IMR-90 (cell line): ENCODE results near the gene NFIA. TPM values are rescaled to one million over a fixed set of nuclear protein-coding genes. Genes with fewer than 3 reads are reported as not detected.

Experiments used
- ATAC-seq: fragments of 200-7000 bp; cut with Tn5 transposase; 2 replicates; pipeline ENCODE4 v1.9.1; 2020; ENCODE audit warnings: low read depth, mild to moderate bottlenecking, moderate library complexity
- BruUV-seq: library from RNA; stranded (reverse); fragments of 400-500 nt; replicated peaks from 2 replicates; lab custom pipeline; 2021; lab: Mats Ljungman, UMichigan
- CTCF ChIA-PET: fragments of 300-600 bp; formaldehyde crosslinking; extraction: SDS; loops from one replicate; lab custom pipeline; 2021; ENCODE audit warnings: antibody characterized with exemption; lab: Yijun Ruan, JAX
- POLR2A ChIA-PET: fragments of 300-600 bp; sonication (Branson Sonifier 250); formaldehyde crosslinking; loops from one replicate; lab custom pipeline; 2022; ENCODE audit warnings: antibody characterized with exemption; ENCODE audit not compliant: unreplicated experiment; lab: Charles Lee
- DNase-seq: peaks from one replicate; pipeline ENCODE4 v3.0.0; 2013
- H2AFZ ChIP-seq: replicated peaks from 2 replicates; pipeline ENCODE3; 2013; ENCODE audit warnings: low read length, mild to moderate bottlenecking; ENCODE audit not compliant: poor library complexity
- H2AK5ac ChIP-seq: 2 replicates; pipeline ENCODE4 v1.6.1; 2013; ENCODE audit warnings: low read depth, low read length, inconsistent platforms
- H2AK9ac ChIP-seq: replicated peaks from 2 replicates; pipeline ENCODE3; 2013; ENCODE audit warnings: mild to moderate bottlenecking, low read depth, low read length, moderate library complexity; ENCODE audit not compliant: poor library complexity
- H2BK120ac ChIP-seq: 2 replicates; pipeline ENCODE4 v1.6.1; 2013; ENCODE audit warnings: low read depth, low read length, inconsistent platforms
- H2BK15ac ChIP-seq: 3 replicates; pipeline ENCODE4 v1.6.1; 2013; ENCODE audit warnings: low read depth, low read length, inconsistent platforms
- H2BK20ac ChIP-seq: 2 replicates; pipeline ENCODE4 v1.6.1; 2013; ENCODE audit warnings: low read depth, mild to moderate bottlenecking, inconsistent platforms, low read length, moderate library complexity
- H2BK5ac ChIP-seq: 2 replicates; pipeline ENCODE4 v1.6.1; 2013; ENCODE audit warnings: mild to moderate bottlenecking, low read depth, low read length, inconsistent platforms; ENCODE audit not compliant: poor library complexity, severe bottlenecking
- H3K14ac ChIP-seq: replicated peaks from 2 replicates; pipeline ENCODE4 v1.6.1; 2013; ENCODE audit warnings: low read depth, low read length, inconsistent platforms
- H3K18ac ChIP-seq: 2 replicates; pipeline ENCODE4 v1.6.1; 2013; ENCODE audit warnings: low read depth, low read length, control low read depth
- H3K23ac ChIP-seq: 2 replicates; pipeline ENCODE4 v1.6.1; 2013; ENCODE audit warnings: low read depth, low read length, inconsistent platforms
- H3K27ac ChIP-seq: 2 replicates; pipeline ENCODE4 v1.5.1; 2013; ENCODE audit warnings: mild to moderate bottlenecking, control low read depth, low read length; ENCODE audit not compliant: insufficient read depth
- H3K27me3 ChIP-seq: 2 replicates; pipeline ENCODE4 v1.6.1; 2013; ENCODE audit warnings: low read length; ENCODE audit not compliant: control insufficient read depth, insufficient read depth
- H3K36me3 ChIP-seq: 2 replicates; pipeline ENCODE4 v1.6.1; 2013; ENCODE audit warnings: low read length, mixed read lengths; ENCODE audit not compliant: control insufficient read depth, insufficient read depth
- H3K4ac ChIP-seq: 2 replicates; pipeline ENCODE4 v1.6.1; 2013; ENCODE audit warnings: low read depth, low read length, inconsistent platforms
- H3K4me1 ChIP-seq: 2 replicates; pipeline ENCODE4 v1.6.1; 2013; ENCODE audit warnings: low read length, mixed read lengths; ENCODE audit not compliant: control insufficient read depth, insufficient read depth
- H3K4me2 ChIP-seq: 2 replicates; pipeline ENCODE4 v1.6.1; 2013; ENCODE audit warnings: low read depth, mild to moderate bottlenecking, control low read depth, low read length, moderate library complexity
- H3K4me3 ChIP-seq: 2 replicates; pipeline ENCODE4 v1.5.1; 2013; ENCODE audit warnings: low read depth, mild to moderate bottlenecking, control low read depth, low read length, moderate library complexity; ENCODE audit not compliant: insufficient read depth
- H3K56ac ChIP-seq: 2 replicates; pipeline ENCODE4 v1.6.1; 2013; ENCODE audit warnings: low read length, inconsistent platforms; ENCODE audit not compliant: insufficient read depth; ENCODE audit errors: extremely low read depth
- H3K79me1 ChIP-seq, 2 experiments: 2 replicates each; pipeline ENCODE4 v1.6.1; 2013; ENCODE audit warnings: low read length in 2 of 2, inconsistent platforms in 1 of 2, low read depth in 1 of 2
- H3K9ac ChIP-seq: 2 replicates; pipeline ENCODE4 v1.6.1; 2013; ENCODE audit warnings: low read depth, low read length, control low read depth
- H3K9me1 ChIP-seq: 2 replicates; pipeline ENCODE4 v1.6.1; 2013; ENCODE audit warnings: low read length, inconsistent platforms; ENCODE audit not compliant: insufficient read depth
- H3K9me3 ChIP-seq: 2 replicates; pipeline ENCODE4 v1.6.1; 2013; ENCODE audit warnings: low read length; ENCODE audit not compliant: control insufficient read depth, insufficient read depth
- H4K20me1 ChIP-seq: 2 replicates; pipeline ENCODE4 v1.6.1; 2013; ENCODE audit warnings: low read length, inconsistent platforms; ENCODE audit not compliant: insufficient read depth
- H4K5ac ChIP-seq: 2 replicates; pipeline ENCODE4 v1.6.1; 2013; ENCODE audit warnings: mild to moderate bottlenecking, low read depth, low read length, control low read depth
- H4K8ac ChIP-seq, 2 experiments: 2 replicates each; pipeline ENCODE4 v1.6.1; 2013; ENCODE audit warnings: low read depth in 2 of 2, low read length in 2 of 2, control low read depth in 1 of 2, inconsistent platforms in 1 of 2
- H4K91ac ChIP-seq: 2 replicates; pipeline ENCODE4 v1.6.1; 2013; ENCODE audit warnings: low read depth, low read length, inconsistent platforms; ENCODE audit not compliant: insufficient read depth
- CEBPB ChIP-seq: IDR thresholded peaks from 2 replicates; pipeline ENCODE4 v1.6.1; 2012; ENCODE audit warnings: low read depth, low read length, improper control_type of control experiment
- CHD1 ChIP-seq: IDR thresholded peaks from 2 replicates; pipeline ENCODE4 v1.6.1; 2012; ENCODE audit warnings: low read depth, low read length, improper control_type of control experiment
- CTCF ChIP-seq: conservative IDR thresholded peaks from 2 replicates; pipeline ENCODE4 v1.5.1; 2012; ENCODE audit warnings: mild to moderate bottlenecking, low read depth, low read length, improper control_type of control experiment
- FOS ChIP-seq: fragments of 150-350 bp; IDR thresholded peaks from 2 replicates; pipeline ENCODE4 v1.6.1; 2016; ENCODE audit warnings: low read depth, low read length
- MAFK ChIP-seq: IDR thresholded peaks from 2 replicates; pipeline ENCODE4 v1.6.1; 2012; ENCODE audit warnings: low read depth, low read length, improper control_type of control experiment
- MXI1 ChIP-seq: IDR thresholded peaks from 2 replicates; pipeline ENCODE4 v1.6.1; 2012; ENCODE audit warnings: low read depth, mild to moderate bottlenecking, low read length, moderate library complexity, borderline replicate concordance
- NFE2L2 ChIP-seq: fragments of 150-350 bp; IDR thresholded peaks from 2 replicates; pipeline ENCODE4 v1.6.1; 2016; ENCODE audit warnings: low read depth, mild to moderate bottlenecking, low read length
- POLR2A ChIP-seq: IDR thresholded peaks from 2 replicates; pipeline ENCODE4 v1.6.1; 2012; ENCODE audit warnings: mild to moderate bottlenecking, low read depth, low read length
- RAD21 ChIP-seq: IDR thresholded peaks from 2 replicates; pipeline ENCODE4 v1.6.1; 2012; ENCODE audit warnings: low read length, improper control_type of control experiment
- RFX5 ChIP-seq: IDR thresholded peaks from 2 replicates; pipeline ENCODE4 v1.8.0; 2012; ENCODE audit warnings: low read depth, mild to moderate bottlenecking, low read length, moderate library complexity
- SMC3 ChIP-seq: fragments of 150-350 bp; IDR thresholded peaks from 2 replicates; pipeline ENCODE4 v1.6.1; 2016; ENCODE audit warnings: low read depth, mild to moderate bottlenecking, antibody characterized with exemption, low read length, moderate library complexity
- WGBS, 2 experiments: methylation state at CpG; one replicate each; pipeline versions ENCODE4 v1.1.5 to v1.1.7; 2013; ENCODE audit warnings: missing lambda C conversion rate in 2 of 2; ENCODE audit not compliant: insufficient read length in 1 of 2; ENCODE audit errors: extremely low coverage in 2 of 2; 5-methylcytosine and 5-hydroxymethylcytosine counted together
- dilution Hi-C: fragments of 300-500 bp; cut with HindIII; formaldehyde crosslinking; loops from one replicate; pipeline ENCODE4 v1.14.3; 2018; ENCODE audit warnings: low sequenced_read_pairs; ENCODE audit not compliant: unreplicated experiment
- in situ Hi-C: fragments of 300-500 bp; cut with MboI; formaldehyde crosslinking; loops from 3 replicates; pipeline ENCODE4 v1.14.3; 2019; ENCODE audit warnings: low sequenced_read_pairs, inconsistent platforms, mixed read lengths
- intact Hi-C: fragments of 100-400 bp; cut with micrococcal nuclease; formaldehyde crosslinking; loops from 2 replicates; pipeline ENCODE4 v1.10.0; 2022
- polyA plus RNA-seq, 3 experiments: library from polyadenylated mRNA; depleted of rRNA; stranded (reverse); fragments of >200 nt; gene quantifications; 2 replicates each; pipeline ENCODE4 v1.2.3, GENCODE V29; 2012; ENCODE audit warnings: low replicate concordance in 1 of 3
- total RNA-seq: library from RNA; depleted of rRNA; stranded (reverse); fragments of >200 nt; gene quantifications from 2 replicates; pipeline ENCODE4 v1.2.3, GENCODE V29; 2012

NFIA gene
- total and polyA plus RNA-seq, 2 of the 4 experiments (the other 2 are of a cell fraction) = 1.6 to 2.2 TPM

DNA sequence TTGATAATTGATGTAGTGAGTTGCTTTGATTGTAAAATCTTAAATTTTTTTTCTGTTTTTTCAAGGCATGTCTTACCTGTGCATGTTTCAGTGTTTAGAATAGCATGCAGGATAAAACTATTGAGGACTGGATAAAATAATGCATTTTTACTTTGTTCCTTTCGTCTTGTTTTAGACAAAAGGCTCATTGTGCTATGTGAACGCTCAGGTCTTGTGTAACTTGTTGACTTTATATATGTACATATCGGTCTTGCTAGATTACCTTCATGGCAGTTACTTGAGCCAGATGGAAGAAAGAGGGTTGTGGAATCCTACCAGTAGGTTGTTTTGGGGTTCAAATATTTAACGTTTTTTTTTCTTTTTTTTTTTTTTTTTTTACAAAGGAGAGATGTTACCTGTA is 7.0 kb downstream of the NFIA start:
- H3K4me2 ChIP-seq = no peak overlapping the region
- no peak overlapping the region for H2BK5ac ChIP-seq
- no peak overlapping the region for H4K8ac ChIP-seq
- no peak overlapping the region for H3K4ac ChIP-seq
- no TSS peak for BruUV-seq
- intact Hi-C loops = no loop called here
- H3K4me1 ChIP-seq = no peaks in the 10 kb centered on the region
- no peak overlapping the region for H2AK9ac ChIP-seq
- ChIA-PET POLR2A (no interaction called here), CTCF (interaction anchor here (0.7 kb wide), 1 partner anchor 52 kb away, joined by 3 read pairs; no protein-coding TSS in a partner anchor)
- H3K18ac ChIP-seq = no peak overlapping the region
- no peak overlapping the region for H3K9ac ChIP-seq
- peaks cover 6% of the 10 kb centered on the region; the same call in 1 of the 2 replicates for H3K36me3 ChIP-seq
- H3K79me1 ChIP-seq = no peaks in the 10 kb centered on the region
- H2BK20ac ChIP-seq = no peak overlapping the region
- dilution Hi-C loops = no loop called here
- H2BK15ac ChIP-seq = no peak overlapping the region
- in situ Hi-C loops = no loop called here
- no peak overlapping the region for H3K23ac ChIP-seq
- no peaks in the 10 kb centered on the region for H3K27me3 ChIP-seq
- no peak overlapping the region for H2BK120ac ChIP-seq
- no peaks in the 10 kb centered on the region for H4K20me1 ChIP-seq
- no peak overlapping the region for H4K91ac ChIP-seq
- H3K4me3 ChIP-seq = no peak overlapping the region
- no peak overlapping the region for H2AFZ ChIP-seq
- no peak overlapping the region for H3K14ac ChIP-seq
- H2AK5ac ChIP-seq = no peak overlapping the region
- H3K56ac ChIP-seq = no peak overlapping the region
- DNase-seq (no peak), ATAC-seq (no peak)
- TF ChIP-seq MXI1 (no peak), CTCF (no peak), RAD21 (no peak), CEBPB (no peak), FOS (no peak), NFE2L2 (no peak), CHD1 (no peak), POLR2A (no peak), SMC3 (no peak), RFX5 (no peak), MAFK (no peak)
- no peak overlapping the region for H3K27ac ChIP-seq
- no peak overlapping the region for H4K5ac ChIP-seq
- no peaks in the 10 kb centered on the region for H3K9me3 ChIP-seq
- no peaks in the 10 kb centered on the region for H3K9me1 ChIP-seq
- 80% methylated on average over 1 of the region's 4 CpGs; no CpG with 5 or more reads in 1 of the 2 experiments for WGBS, 2 experiments
